Adipocyte (in vitro differentiated cells): Measurements from ENCODE around the gene ADCY7.

Experiments
- DNase-seq: peaks from one replicate; pipeline ENCODE4 v3.0.0-alpha.2; 2015; ENCODE audit warnings: low read depth
- H3K27me3 ChIP-seq: replicated peaks from 2 replicates; pipeline ENCODE4 v1.7.0; 2013; ENCODE audit warnings: mild to moderate bottlenecking, low read length, moderate library complexity; ENCODE audit not compliant: control insufficient read depth, insufficient read depth
- H3K36me3 ChIP-seq: 2 replicates; pipeline ENCODE4 v1.7.0; 2013; ENCODE audit warnings: low read length, mild to moderate bottlenecking, moderate library complexity; ENCODE audit not compliant: control insufficient read depth, insufficient read depth, severe bottlenecking
- H3K4me1 ChIP-seq: 2 replicates; pipeline ENCODE4 v1.7.0; 2013; ENCODE audit warnings: mild to moderate bottlenecking, low read length, moderate library complexity; ENCODE audit not compliant: control insufficient read depth, insufficient read depth
- H3K4me3 ChIP-seq: 2 replicates; pipeline ENCODE4 v1.7.0; 2013; ENCODE audit warnings: mild to moderate bottlenecking, low read length, moderate library complexity
- H3K9ac ChIP-seq: 2 replicates; pipeline ENCODE4 v1.7.0; 2013; ENCODE audit warnings: mild to moderate bottlenecking, low read length, moderate library complexity
- H3K9me3 ChIP-seq: 2 replicates; pipeline ENCODE4 v1.7.0; 2013; ENCODE audit warnings: mild to moderate bottlenecking, low read length, moderate library complexity; ENCODE audit not compliant: control insufficient read depth

ADCY7 gene

GRCh38 chr16:50363656-50364055 is 97.3 kb downstream of the ADCY7 start:
- Histone ChIP-seq H3K9ac (no peak overlapping the region), H3K36me3 (peaks cover 53% of the 10 kb centered on the region), H3K4me1 (peaks cover 21% of the 10 kb centered on the region), H3K9me3 (no peaks in the 10 kb centered on the region), H3K27me3 (no peaks in the 10 kb centered on the region), H3K4me3 (no peak overlapping the region)
- DNase-seq = no peak

GRCh38 chr16:50365791-50366575 is 99.6 kb downstream of the ADCY7 start:
- H3K4me1 ChIP-seq = peaks cover 26% of the 10 kb centered on the region
- no peaks in the 10 kb centered on the region for H3K27me3 ChIP-seq
- H3K36me3 ChIP-seq = peaks cover 35% of the 10 kb centered on the region
- no peak overlapping the region for H3K9ac ChIP-seq
- H3K4me3 ChIP-seq = no peak overlapping the region
- no peak for DNase-seq
- H3K9me3 ChIP-seq = no peaks in the 10 kb centered on the region
